Neuronal stem cell (in vitro differentiated cells): ENCODE results near the gene ARHGAP26.

Experiments
- DNase-seq: peaks from one replicate; pipeline ENCODE4 v3.0.0-alpha.2; 2013; ENCODE audit warnings: low spot score
- H2AFZ ChIP-seq: one replicate; pipeline ENCODE4 v1.6.1; 2013; ENCODE audit warnings: mild to moderate bottlenecking, low read length, inconsistent platforms
- H2AK5ac ChIP-seq: 2 replicates; pipeline ENCODE4 v1.6.1; 2013; ENCODE audit warnings: low read depth, mild to moderate bottlenecking, inconsistent platforms, low read length, moderate library complexity, mixed read lengths
- H2BK120ac ChIP-seq: 2 replicates; pipeline ENCODE4 v1.6.1; 2013; ENCODE audit warnings: low read depth, mild to moderate bottlenecking, inconsistent platforms, low read length, moderate library complexity, mixed read lengths
- H2BK12ac ChIP-seq: one replicate; pipeline ENCODE4 v1.6.1; 2013; ENCODE audit warnings: low read length, inconsistent platforms
- H2BK15ac ChIP-seq: 2 replicates; pipeline ENCODE4 v1.6.1; 2013; ENCODE audit warnings: mild to moderate bottlenecking, low read length, inconsistent platforms, mixed read lengths
- H2BK5ac ChIP-seq: one replicate; pipeline ENCODE4 v1.6.1; 2013; ENCODE audit warnings: inconsistent platforms, mild to moderate bottlenecking, low read length, moderate library complexity
- H3K14ac ChIP-seq: one replicate; pipeline ENCODE4 v1.6.1; 2013; ENCODE audit warnings: low read length, inconsistent platforms
- H3K18ac ChIP-seq: 2 replicates; pipeline ENCODE4 v1.6.1; 2013; ENCODE audit warnings: low read length, inconsistent platforms
- H3K23ac ChIP-seq: 2 replicates; pipeline ENCODE4 v1.6.1; 2013; ENCODE audit warnings: low read depth, mild to moderate bottlenecking, mixed read lengths, low read length, inconsistent platforms; ENCODE audit not compliant: poor library complexity
- H3K27ac ChIP-seq: replicated peaks from 3 replicates; pipeline ENCODE4 v1.5.1; 2013; ENCODE audit warnings: low read length, inconsistent platforms
- H3K27me3 ChIP-seq, 3 experiments: 2 replicates each; pipeline ENCODE4 v1.6.1; 2013; ENCODE audit warnings: low read length in 3 of 3, mild to moderate bottlenecking in 2 of 3, inconsistent platforms in 1 of 3, low read depth in 1 of 3, mixed read lengths in 1 of 3, moderate library complexity in 1 of 3; ENCODE audit not compliant: control insufficient read depth in 3 of 3, insufficient read depth in 3 of 3
- H3K36me3 ChIP-seq, 2 donors: replicated peaks in 1 of 2; 2 replicates each; pipeline ENCODE4 v1.6.1; 2013; ENCODE audit warnings: low read length in 2 of 2; ENCODE audit not compliant: control insufficient read depth in 2 of 2, insufficient read depth in 2 of 2
- H3K4ac ChIP-seq: 2 replicates; pipeline ENCODE4 v1.6.1; 2013; ENCODE audit warnings: inconsistent platforms, mild to moderate bottlenecking, low read length, moderate library complexity
- H3K4me1 ChIP-seq, 2 donors: 1 replicate in 1 of 2; 2 replicates in 1 of 2; pipeline ENCODE4 v1.6.1; 2013; ENCODE audit warnings: low read length in 2 of 2, low read depth in 1 of 2; ENCODE audit not compliant: control insufficient read depth in 2 of 2, insufficient read depth in 1 of 2
- H3K4me2 ChIP-seq: one replicate; pipeline ENCODE4 v1.6.1; 2013; ENCODE audit warnings: mild to moderate bottlenecking, low read length, inconsistent platforms; ENCODE audit not compliant: insufficient read depth, poor library complexity, severe bottlenecking
- H3K4me3 ChIP-seq, 2 donors: 2 replicates each; pipeline ENCODE4 v1.5.1; 2013; ENCODE audit warnings: low read length in 2 of 2, mild to moderate bottlenecking in 2 of 2, inconsistent platforms in 1 of 2, moderate library complexity in 1 of 2
- H3K79me1 ChIP-seq: one replicate; pipeline ENCODE4 v1.6.1; 2013; ENCODE audit warnings: low read depth, mild to moderate bottlenecking, inconsistent platforms, low read length, moderate library complexity
- H3K9ac ChIP-seq: one replicate; pipeline ENCODE4 v1.6.1; 2013; ENCODE audit warnings: mild to moderate bottlenecking, low read depth, low read length, inconsistent platforms; ENCODE audit not compliant: poor library complexity
- H3K9me3 ChIP-seq, 2 donors: replicated peaks in 1 of 2; 2 replicates each; pipeline versions ENCODE3 to v1.6.1; 2013; ENCODE audit warnings: low read length in 2 of 2, mild to moderate bottlenecking in 2 of 2, inconsistent platforms in 1 of 2, low read depth in 1 of 2, mixed read lengths in 1 of 2, moderate library complexity in 1 of 2; ENCODE audit not compliant: control insufficient read depth in 2 of 2, insufficient read depth in 1 of 2
- H4K8ac ChIP-seq: one replicate; pipeline ENCODE4 v1.6.1; 2013; ENCODE audit warnings: low read depth, mild to moderate bottlenecking, inconsistent platforms, low read length, moderate library complexity
- H4K91ac ChIP-seq: one replicate; pipeline ENCODE4 v1.6.1; 2013; ENCODE audit warnings: low read length, low read depth, mild to moderate bottlenecking, inconsistent platforms; ENCODE audit not compliant: poor library complexity
- WGBS, 2 donors: extraction: QIAGEN DNeasy Blood & Tissue Kit; methylation state at CpG; one replicate each; pipeline ENCODE4 v1.1.7; 2013; ENCODE audit warnings: missing lambda C conversion rate in 2 of 2, mixed read lengths in 1 of 2; ENCODE audit not compliant: insufficient read length in 2 of 2, insufficient replicate concordance in 1 of 2; ENCODE audit errors: extremely low coverage in 2 of 2; 5-methylcytosine and 5-hydroxymethylcytosine counted together

The ARHGAP26 gene

DNA sequence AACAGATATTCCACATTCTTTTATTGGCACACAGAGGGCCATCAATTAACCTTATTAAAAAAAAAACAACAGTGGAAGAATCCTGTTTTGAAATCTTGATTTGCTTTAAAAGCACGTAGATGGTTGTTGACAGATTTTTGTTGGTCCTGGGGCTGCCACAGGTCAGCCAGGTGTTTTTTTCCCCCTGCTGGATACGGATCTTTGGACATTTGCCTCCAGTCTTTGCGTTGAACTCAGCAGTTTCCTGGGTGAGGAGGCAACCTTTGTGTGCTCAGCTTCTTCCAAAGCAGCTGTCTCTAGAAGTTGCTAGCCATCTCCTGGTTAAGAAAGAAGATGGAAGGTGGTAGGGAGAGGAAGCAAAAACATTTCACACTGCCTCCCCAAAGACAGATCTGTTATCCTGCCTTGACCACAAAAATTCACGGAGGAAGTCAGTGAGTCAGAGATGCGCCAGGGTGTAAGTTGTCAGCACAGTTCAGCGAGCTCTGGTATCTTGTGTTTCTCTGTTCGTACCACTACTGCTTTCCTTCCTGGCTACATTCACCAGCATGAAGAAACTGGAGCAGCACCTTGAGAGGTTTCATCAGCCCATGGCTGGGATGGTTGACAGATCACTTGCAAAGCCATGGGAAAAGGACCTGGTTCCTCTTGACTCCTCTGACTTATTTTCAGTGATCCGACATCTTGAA lies 207.3 kb downstream of the ARHGAP26 start:
- H3K14ac ChIP-seq = no peak overlapping the region
- H3K27ac ChIP-seq = no peak overlapping the region
- no peak overlapping the region for H2AFZ ChIP-seq
- H2BK120ac ChIP-seq = no peak overlapping the region
- H3K4me2 ChIP-seq = no peak overlapping the region
- H4K8ac ChIP-seq = no peak overlapping the region
- WGBS, 2 donors = no CpG with 5 or more reads among the region's 8 CpGs
- peaks cover 7 to 12% of the 10 kb centered on the region in 2 donors for H3K4me1 ChIP-seq
- no peak for DNase-seq
- no peak overlapping the region for H2BK5ac ChIP-seq
- no peak overlapping the region for H2AK5ac ChIP-seq
- H3K36me3 ChIP-seq = no peaks in the 10 kb centered on the region
- H3K9ac ChIP-seq = no peak overlapping the region
- H3K4ac ChIP-seq = no peak overlapping the region
- H3K18ac ChIP-seq = no peak overlapping the region
- no peaks in the 10 kb centered on the region for H3K9me3 ChIP-seq
- H3K27me3 ChIP-seq = no peaks in the 10 kb centered on the region
- no peak overlapping the region for H3K23ac ChIP-seq
- H2BK12ac ChIP-seq = no peak overlapping the region
- no peaks in the 10 kb centered on the region for H3K79me1 ChIP-seq
- no peak overlapping the region for H3K4me3 ChIP-seq
- H2BK15ac ChIP-seq = no peak overlapping the region
- H4K91ac ChIP-seq = no peak overlapping the region

DNA sequence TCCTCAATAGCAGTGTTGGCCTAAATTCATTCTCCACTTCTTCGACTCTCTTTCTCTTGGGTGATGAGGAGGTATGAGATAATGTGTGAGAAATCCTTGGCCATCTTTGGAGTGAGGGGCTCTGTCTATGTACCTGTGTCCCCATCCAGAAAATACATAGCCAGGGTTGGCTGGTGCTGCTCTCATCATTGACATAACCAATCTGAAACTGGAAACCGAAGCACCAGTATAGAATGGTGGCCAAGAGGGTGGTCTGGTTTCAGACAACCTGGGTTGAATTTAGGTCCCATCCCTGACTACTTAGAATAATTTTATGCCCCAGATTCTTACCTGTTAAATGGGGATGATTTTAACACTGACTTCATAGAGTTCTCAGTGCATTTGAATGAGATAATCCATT lies 208.1 kb downstream of the ARHGAP26 start:
- Histone ChIP-seq H3K14ac (no peak overlapping the region), H3K4me1 (peaks cover 12 to 19% of the 10 kb centered on the region in 2 donors), H3K27me3 (no peaks in the 10 kb centered on the region), H3K36me3 (no peaks in the 10 kb centered on the region), H3K9ac (no peak overlapping the region), H3K27ac (no peak overlapping the region), H3K9me3 (no peaks in the 10 kb centered on the region), H2BK5ac (no peak overlapping the region), H3K4ac (no peak overlapping the region), H2BK120ac (no peak overlapping the region), H3K4me3 (no peak overlapping the region), H3K79me1 (no peaks in the 10 kb centered on the region), H2BK12ac (no peak overlapping the region), H4K91ac (no peak overlapping the region), H4K8ac (no peak overlapping the region), H2AFZ (no peak overlapping the region), H3K4me2 (no peak overlapping the region), H3K23ac (no peak overlapping the region), H2AK5ac (no peak overlapping the region), H2BK15ac (no peak overlapping the region), H3K18ac (no peak overlapping the region)
- no peak for DNase-seq
- no CpG with 5 or more reads among the region's 2 CpGs for WGBS, 2 donors

DNA sequence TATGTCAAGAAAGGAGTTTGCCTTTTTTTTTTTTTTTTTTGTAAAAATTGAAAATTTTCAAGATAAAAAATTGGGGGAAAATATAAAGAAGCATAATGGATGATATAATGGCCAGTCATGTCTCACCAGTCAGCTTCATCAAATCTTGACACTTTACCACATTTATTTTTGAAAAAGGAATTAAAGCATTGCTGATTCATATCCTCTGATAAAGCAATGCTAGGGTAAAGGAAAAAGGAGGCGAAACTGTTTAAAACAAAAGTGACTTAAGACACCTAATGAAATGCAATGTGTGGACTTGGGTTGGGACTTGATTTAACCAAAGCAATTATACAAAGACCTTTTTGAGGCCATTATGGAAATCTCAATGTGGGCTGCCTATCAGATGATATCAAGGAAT lies 208.5 kb downstream of the ARHGAP26 start:
- Histone ChIP-seq H3K18ac (no peak overlapping the region), H3K36me3 (no peaks in the 10 kb centered on the region), H2BK12ac (no peak overlapping the region), H2BK15ac (no peak overlapping the region), H3K4me1 (peaks cover 15 to 19% of the 10 kb centered on the region in 2 donors), H3K27me3 (no peaks in the 10 kb centered on the region), H3K14ac (no peak overlapping the region), H4K8ac (no peak overlapping the region), H2AK5ac (no peak overlapping the region), H3K4me3 (no peak overlapping the region), H3K23ac (no peak overlapping the region), H2BK120ac (no peak overlapping the region), H3K4me2 (no peak overlapping the region), H3K9me3 (no peaks in the 10 kb centered on the region), H2BK5ac (no peak overlapping the region), H3K4ac (no peak overlapping the region), H4K91ac (no peak overlapping the region), H2AFZ (no peak overlapping the region), H3K27ac (no peak overlapping the region), H3K9ac (no peak overlapping the region), H3K79me1 (no peaks in the 10 kb centered on the region)
- no CpG with 5 or more reads among the region's 1 CpG for WGBS, 2 donors
- no peak for DNase-seq

DNA sequence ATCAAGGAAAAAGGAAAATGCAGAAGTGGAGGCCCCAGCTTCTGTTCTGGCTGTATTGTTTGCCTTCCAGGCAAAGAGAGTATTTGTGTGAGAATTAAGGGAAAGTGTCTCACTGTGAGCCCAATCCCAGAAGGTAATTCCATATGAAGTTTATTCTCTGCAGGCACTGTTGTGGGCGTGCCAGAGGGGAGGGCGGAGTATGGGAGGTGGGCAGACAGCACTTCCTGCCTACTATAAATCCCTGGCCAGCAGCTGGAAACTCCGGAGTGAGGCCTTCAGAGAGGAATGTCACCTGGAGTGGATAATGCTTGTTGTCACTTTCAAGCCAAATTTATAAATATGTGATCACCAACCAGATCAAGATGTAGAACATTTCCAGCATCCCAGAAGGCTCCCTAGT lies 209.5 kb downstream of the ARHGAP26 start:
- no peaks in the 10 kb centered on the region for H3K79me1 ChIP-seq
- H3K4me3 ChIP-seq = no peak overlapping the region
- H2AFZ ChIP-seq = no peak overlapping the region
- H2BK5ac ChIP-seq = no peak overlapping the region
- no peak overlapping the region for H3K27ac ChIP-seq
- no peaks in the 10 kb centered on the region for H3K36me3 ChIP-seq
- no peak overlapping the region for H2BK120ac ChIP-seq
- no peak overlapping the region for H2BK15ac ChIP-seq
- H2BK12ac ChIP-seq = no peak overlapping the region
- H3K9ac ChIP-seq = no peak overlapping the region
- H3K18ac ChIP-seq = no peak overlapping the region
- H3K9me3 ChIP-seq = no peaks in the 10 kb centered on the region
- WGBS, 2 donors = no CpG with 5 or more reads among the region's 3 CpGs
- no peak overlapping the region for H2AK5ac ChIP-seq
- no peak overlapping the region for H3K4ac ChIP-seq
- H4K91ac ChIP-seq = no peak overlapping the region
- H3K27me3 ChIP-seq = no peaks in the 10 kb centered on the region
- no peak overlapping the region for H3K14ac ChIP-seq
- no peak for DNase-seq
- peaks cover 20 to 21% of the 10 kb centered on the region in 2 donors for H3K4me1 ChIP-seq
- no peak overlapping the region for H4K8ac ChIP-seq
- H3K4me2 ChIP-seq = no peak overlapping the region
- no peak overlapping the region for H3K23ac ChIP-seq
